Keratinocyte (primary cell): ENCODE results near the gene FBXL22. TPM values are rescaled to one million over a fixed set of nuclear protein-coding genes. Genes with fewer than 3 reads are reported as not detected.

Experiments
- DNase-seq: peaks from one replicate; pipeline ENCODE4 v3.0.0-alpha.2; 2011; ENCODE audit warnings: low read depth, missing footprints, low spot score
- FAIRE-seq: peaks from 2 replicates; lab custom pipeline; 2011; peaks lifted over from hg19 to GRCh38; lab: Jason Lieb, UNC
- H2AFZ ChIP-seq: 2 replicates; pipeline ENCODE4 v1.6.0; 2012; ENCODE audit warnings: low read length, control low read depth, inconsistent platforms; ENCODE audit not compliant: control insufficient read depth
- H3K27ac ChIP-seq: 2 replicates; pipeline ENCODE4 v1.5.1; 2011; ENCODE audit warnings: low read length; ENCODE audit not compliant: control insufficient read depth, insufficient read depth
- H3K27me3 ChIP-seq: 3 replicates; pipeline ENCODE4 v1.6.0; 2011; ENCODE audit warnings: low read length; ENCODE audit not compliant: control insufficient read depth, insufficient read depth; ENCODE audit errors: extremely low read depth
- H3K36me3 ChIP-seq, 2 experiments: 2 replicates in 1 of 2; 3 replicates in 1 of 2; pipeline ENCODE4 v1.5.1; 2011; ENCODE audit warnings: low read length in 2 of 2, mild to moderate bottlenecking in 1 of 2; ENCODE audit not compliant: control insufficient read depth in 2 of 2, insufficient read depth in 2 of 2; ENCODE audit errors: extremely low read depth in 1 of 2
- H3K4me1 ChIP-seq: 3 replicates; pipeline ENCODE4 v1.5.1; 2011; ENCODE audit warnings: low read length; ENCODE audit not compliant: control insufficient read depth, insufficient read depth; ENCODE audit errors: extremely low read depth
- H3K4me2 ChIP-seq: 3 replicates; pipeline ENCODE4 v1.6.0; 2011; ENCODE audit warnings: low read depth, low read length; ENCODE audit not compliant: control insufficient read depth, insufficient read depth; ENCODE audit errors: extremely low read depth
- H3K4me3 ChIP-seq, 3 experiments: fragments of 200-600 bp in 1 of 3; sonication (generic) in 1 of 3; 2 replicates in 2 of 3; 3 replicates in 1 of 3; pipeline ENCODE4 v1.5.1; 2011 to 2016; ENCODE audit warnings: low read length in 3 of 3, mild to moderate bottlenecking in 3 of 3, control low read depth in 2 of 3, inconsistent platforms in 1 of 3, low read depth in 1 of 3, mixed read lengths in 1 of 3, mixed run types in 1 of 3, moderate library complexity in 1 of 3; ENCODE audit not compliant: control insufficient read depth in 2 of 3, insufficient read depth in 2 of 3; ENCODE audit errors: extremely low read depth in 1 of 3
- H3K79me2 ChIP-seq: 2 replicates; pipeline ENCODE4 v1.6.0; 2012; ENCODE audit warnings: low read length; ENCODE audit not compliant: control insufficient read depth, insufficient read depth
- H3K9ac ChIP-seq: 3 replicates; pipeline ENCODE4 v1.6.0; 2011; ENCODE audit warnings: low read length; ENCODE audit not compliant: control insufficient read depth, insufficient read depth; ENCODE audit errors: extremely low read depth
- H3K9me1 ChIP-seq: 3 replicates; pipeline ENCODE4 v1.6.0; 2011; ENCODE audit warnings: low read length; ENCODE audit not compliant: control insufficient read depth, insufficient read depth; ENCODE audit errors: extremely low read depth
- H3K9me3 ChIP-seq: 2 replicates; pipeline ENCODE4 v1.5.1; 2012; ENCODE audit warnings: low read depth, low read length; ENCODE audit not compliant: control insufficient read depth
- H4K20me1 ChIP-seq: 3 replicates; pipeline ENCODE4 v1.6.0; 2011; ENCODE audit warnings: low read length; ENCODE audit not compliant: control insufficient read depth, insufficient read depth; ENCODE audit errors: extremely low read depth
- EZH2 ChIP-seq: IDR thresholded peaks from one replicate; pipeline ENCODE4 v1.6.1; 2012; ENCODE audit warnings: inconsistent platforms, mild to moderate bottlenecking, low read length, moderate library complexity
- dilution Hi-C: fragments of 300-500 bp; cut with MboI; formaldehyde crosslinking; loops from one replicate; pipeline ENCODE4 v1.7.0; 2020; ENCODE audit warnings: low sequenced_read_pairs; ENCODE audit not compliant: extremely low pct_ligation_motif_present
- polyA plus RNA-seq, 5 experiments: library from polyadenylated mRNA; depleted of rRNA in 3 of 5; stranded (reverse) in 3 of 5; stranded (forward) in 1 of 5; unstranded in 1 of 5; fragments of >200 nt; gene quantifications; 1 replicate in 1 of 5; 2 replicates in 3 of 5; 3 replicates in 1 of 5; pipeline versions ENCODE4 v1.2.1 to v1.2.3, GENCODE V29; 2011 to 2012; ENCODE audit warnings: missing spikeins in 2 of 5, low read depth in 1 of 5, low replicate concordance in 1 of 5
- TF ChIP-seq, protein P1 (sequence below), 3 experiments: IDR thresholded peaks in 1 of 3; conservative IDR thresholded peaks in 1 of 3; optimal IDR thresholded peaks in 1 of 3; 2 replicates in 2 of 3; 3 replicates in 1 of 3; pipeline versions ENCODE3 to v1.5.1; 2011; ENCODE audit warnings: low read length in 3 of 3, mild to moderate bottlenecking in 3 of 3, moderate library complexity in 2 of 3, control low read depth in 1 of 3, inconsistent platforms in 1 of 3; ENCODE audit not compliant: insufficient read depth in 2 of 3; ENCODE audit errors: extremely low read depth in 1 of 3

FBXL22 gene
- polyA plus RNA-seq, 1 donor (not counting 4 experiments of a cell fraction or from before 2014, with no cell fraction given) = 0.04 TPM

DNA sequence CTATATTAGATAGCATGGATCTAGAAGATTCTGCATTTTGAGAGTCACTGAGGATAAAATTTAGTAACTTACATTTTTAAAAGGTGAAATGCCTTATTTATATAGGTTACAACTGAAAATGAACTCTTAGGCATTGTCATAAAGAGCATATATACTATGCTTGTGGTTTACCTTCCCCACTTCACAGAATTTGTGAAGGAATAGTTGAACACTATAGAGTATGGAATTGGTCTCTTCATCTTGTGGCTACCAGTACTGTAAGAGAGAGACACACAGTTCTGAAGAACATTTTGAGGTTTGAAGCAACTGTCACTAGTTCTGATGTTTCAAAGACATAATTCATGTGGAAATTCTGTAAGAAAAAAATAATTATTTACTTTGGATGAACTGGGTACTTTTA, 41.7 kb upstream of the FBXL22 start:
- no peak for DNase-seq
- no peaks in the 10 kb centered on the region for H3K27me3 ChIP-seq
- H2AFZ ChIP-seq = no peak overlapping the region
- FAIRE-seq = no peak
- peaks cover 0 to 1% of the 10 kb centered on the region in 2 experiments for H3K36me3 ChIP-seq
- no peaks in the 10 kb centered on the region for H3K9me3 ChIP-seq
- H3K79me2 ChIP-seq = no peaks in the 10 kb centered on the region
- TF ChIP-seq, protein P1, sequence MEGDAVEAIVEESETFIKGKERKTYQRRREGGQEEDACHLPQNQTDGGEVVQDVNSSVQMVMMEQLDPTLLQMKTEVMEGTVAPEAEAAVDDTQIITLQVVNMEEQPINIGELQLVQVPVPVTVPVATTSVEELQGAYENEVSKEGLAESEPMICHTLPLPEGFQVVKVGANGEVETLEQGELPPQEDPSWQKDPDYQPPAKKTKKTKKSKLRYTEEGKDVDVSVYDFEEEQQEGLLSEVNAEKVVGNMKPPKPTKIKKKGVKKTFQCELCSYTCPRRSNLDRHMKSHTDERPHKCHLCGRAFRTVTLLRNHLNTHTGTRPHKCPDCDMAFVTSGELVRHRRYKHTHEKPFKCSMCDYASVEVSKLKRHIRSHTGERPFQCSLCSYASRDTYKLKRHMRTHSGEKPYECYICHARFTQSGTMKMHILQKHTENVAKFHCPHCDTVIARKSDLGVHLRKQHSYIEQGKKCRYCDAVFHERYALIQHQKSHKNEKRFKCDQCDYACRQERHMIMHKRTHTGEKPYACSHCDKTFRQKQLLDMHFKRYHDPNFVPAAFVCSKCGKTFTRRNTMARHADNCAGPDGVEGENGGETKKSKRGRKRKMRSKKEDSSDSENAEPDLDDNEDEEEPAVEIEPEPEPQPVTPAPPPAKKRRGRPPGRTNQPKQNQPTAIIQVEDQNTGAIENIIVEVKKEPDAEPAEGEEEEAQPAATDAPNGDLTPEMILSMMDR (optimal IDR thresholded peaks at IDR 0.05 in 1 of 3, IDR thresholded peaks at IDR 0.05 in 1 of 3, conservative IDR thresholded peaks at IDR 0.05 in 1 of 3; ENCODE audit: extremely low read depth in 1 of 3, insufficient read depth in 2 of 3, low read length in 3 of 3) = no peak
- no peak for TF ChIP-seq EZH2
- dilution Hi-C loops = no loop called here
- no peak overlapping the region for H3K4me2 ChIP-seq
- H3K9ac ChIP-seq = no peak overlapping the region
- no peaks in the 10 kb centered on the region for H4K20me1 ChIP-seq
- H3K27ac ChIP-seq = no peak overlapping the region
- no peak overlapping the region for H3K4me3 ChIP-seq
- no peaks in the 10 kb centered on the region for H3K9me1 ChIP-seq
- H3K4me1 ChIP-seq = peaks cover 12% of the 10 kb centered on the region

DNA sequence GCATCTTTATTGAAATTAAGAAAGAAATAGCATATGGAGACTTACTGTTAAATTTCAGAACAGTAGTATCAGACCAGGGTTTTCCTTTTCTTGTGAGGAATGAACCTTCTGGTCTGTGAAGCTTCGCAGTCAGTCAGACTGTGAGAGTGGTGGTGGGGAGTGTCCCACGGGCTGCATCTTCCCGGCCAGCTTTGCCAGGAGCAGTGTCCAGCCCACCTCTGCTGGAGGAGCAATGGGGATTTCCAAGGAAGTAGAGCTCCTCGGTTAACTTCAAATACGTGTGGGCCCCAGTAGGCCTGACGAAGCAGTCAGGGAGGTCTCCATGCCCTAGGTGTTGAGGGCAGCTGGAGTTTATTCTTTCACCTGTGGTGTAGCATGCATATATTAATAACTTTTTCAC, 40.9 kb upstream of the FBXL22 start:
- Histone ChIP-seq H3K9me1 (no peaks in the 10 kb centered on the region), H4K20me1 (no peaks in the 10 kb centered on the region), H3K36me3 (peaks cover 0 to 4% of the 10 kb centered on the region in 2 experiments), H3K9ac (no peak overlapping the region), H3K9me3 (no peaks in the 10 kb centered on the region), H2AFZ (no peak overlapping the region), H3K27ac (no peak overlapping the region), H3K4me2 (no peak overlapping the region), H3K27me3 (no peaks in the 10 kb centered on the region), H3K79me2 (no peaks in the 10 kb centered on the region), H3K4me1 (peaks cover 12% of the 10 kb centered on the region), H3K4me3 (no peak overlapping the region)
- FAIRE-seq (no peak), DNase-seq (no peak)
- dilution Hi-C loops = no loop called here
- TF ChIP-seq EZH2 = no peak
- TF ChIP-seq, protein P1 (optimal IDR thresholded peaks at IDR 0.05 in 1 of 3, IDR thresholded peaks at IDR 0.05 in 1 of 3, conservative IDR thresholded peaks at IDR 0.05 in 1 of 3; ENCODE audit: extremely low read depth in 1 of 3, insufficient read depth in 2 of 3, low read length in 3 of 3) = no peak
